Neural cell (in vitro differentiated cells): ENCODE measurements around the gene PRKG1. TPM values are rescaled to one million over a fixed set of nuclear protein-coding genes. Genes with fewer than 3 reads are reported as not detected.

Source experiments
- H2AFZ ChIP-seq: fragments of 200-600, 300-800 bp; sonication (generic), shearing (Covaris generic); 2 replicates; pipeline ENCODE4 v1.6.0; 2014; ENCODE audit warnings: low read depth, mild to moderate bottlenecking, antibody characterized with exemption, low read length, moderate library complexity
- H3F3A ChIP-seq: fragments of 200-600 bp; shearing (Covaris generic); 2 replicates; pipeline ENCODE4 v1.6.1; 2016; ENCODE audit warnings: mild to moderate bottlenecking, moderate library complexity, mixed read lengths, antibody characterized with exemption, low read length; ENCODE audit not compliant: insufficient read depth, poor library complexity, severe bottlenecking
- H3K27ac ChIP-seq: fragments of 200-600, 300-800 bp; sonication (generic), shearing (Covaris generic); 2 replicates; pipeline ENCODE4 v1.5.1; 2014; ENCODE audit warnings: mild to moderate bottlenecking, low read length, moderate library complexity
- H3K27me3 ChIP-seq: fragments of 300-800, 200-600 bp; sonication (generic), shearing (Covaris generic); 2 replicates; pipeline ENCODE4 v1.6.0; 2014; ENCODE audit warnings: mild to moderate bottlenecking, low read depth, low read length, moderate library complexity; ENCODE audit not compliant: insufficient read depth
- H3K36me3 ChIP-seq: fragments of 300-800, 200-600 bp; sonication (generic), shearing (Covaris generic); 2 replicates; pipeline ENCODE4 v1.5.1; 2014; ENCODE audit warnings: mild to moderate bottlenecking, antibody characterized with exemption, low read length, moderate library complexity; ENCODE audit not compliant: insufficient read depth
- H3K4me2 ChIP-seq: fragments of 300-800, 200-600 bp; sonication (generic), shearing (Covaris generic); 2 replicates; pipeline ENCODE4 v1.6.0; 2014; ENCODE audit warnings: mild to moderate bottlenecking, low read length
- H3K4me3 ChIP-seq: fragments of 300-800, 200-600 bp; sonication (generic), shearing (Covaris generic); 2 replicates; pipeline ENCODE4 v1.5.1; 2014; ENCODE audit warnings: mild to moderate bottlenecking, low read length, moderate library complexity
- H3K79me2 ChIP-seq: fragments of 200-600 bp; shearing (Covaris generic); replicated peaks from 2 replicates; pipeline ENCODE4 v1.6.0; 2014; ENCODE audit warnings: mild to moderate bottlenecking, low read length, moderate library complexity; ENCODE audit not compliant: insufficient read depth
- H3K9ac ChIP-seq: fragments of 300-800, 200-600 bp; sonication (generic), shearing (Covaris generic); 2 replicates; pipeline ENCODE4 v1.6.1; 2016; ENCODE audit warnings: mild to moderate bottlenecking, low read length, mixed read lengths
- H3K9me2 ChIP-seq: fragments of 200-600 bp; shearing (Covaris generic); 2 replicates; pipeline ENCODE4 v1.6.1; 2016; ENCODE audit warnings: mild to moderate bottlenecking, low read length, mixed read lengths; ENCODE audit not compliant: insufficient read depth
- H3K9me3 ChIP-seq: fragments of 200-600, 300-800 bp; sonication (generic), shearing (Covaris generic); 2 replicates; pipeline ENCODE4 v1.6.1; 2016; ENCODE audit warnings: mild to moderate bottlenecking, mixed run types, low read length, moderate library complexity, mixed read lengths
- H4K20me1 ChIP-seq: fragments of 200-600 bp; shearing (Covaris generic); 2 replicates; pipeline ENCODE4 v1.6.1; 2016; ENCODE audit warnings: mild to moderate bottlenecking, mixed run types; ENCODE audit not compliant: insufficient read depth
- EP300 ChIP-seq: fragments of 450-650 bp; conservative IDR thresholded peaks from 2 replicates; pipeline ENCODE4 v1.6.1; 2014; ENCODE audit warnings: antibody characterized with exemption, mild to moderate bottlenecking, moderate library complexity; ENCODE audit not compliant: poor library complexity, severe bottlenecking
- EZH2 ChIP-seq: fragments of 200-600, 300-800 bp; shearing (Covaris generic), sonication (generic); IDR thresholded peaks from 2 replicates; pipeline ENCODE4 v1.6.1; 2014; ENCODE audit warnings: antibody characterized with exemption, low read length, borderline replicate concordance, mild to moderate bottlenecking; ENCODE audit not compliant: insufficient read depth, poor library complexity, severe bottlenecking
- MXI1 ChIP-seq: fragments of 450-650 bp; conservative IDR thresholded peaks from 2 replicates; pipeline ENCODE4 v1.6.1; 2014; ENCODE audit warnings: antibody characterized with exemption, mild to moderate bottlenecking; ENCODE audit not compliant: poor library complexity, severe bottlenecking
- POLR2AphosphoS5 ChIP-seq: IDR thresholded peaks from 2 replicates; pipeline ENCODE4 v1.6.1; 2012
- RAD21 ChIP-seq: fragments of 450-650 bp; conservative IDR thresholded peaks from 2 replicates; pipeline ENCODE4 v1.6.1; 2014; ENCODE audit warnings: antibody characterized with exemption, mild to moderate bottlenecking, moderate library complexity
- SMC3 ChIP-seq: fragments of 450-650 bp; conservative IDR thresholded peaks from 2 replicates; pipeline ENCODE4 v1.6.1; 2014; ENCODE audit warnings: antibody characterized with exemption, mild to moderate bottlenecking, moderate library complexity; ENCODE audit not compliant: poor library complexity
- TAF1 ChIP-seq: IDR thresholded peaks from 2 replicates; pipeline ENCODE4 v1.6.1; 2012; ENCODE audit warnings: low read depth
- polyA plus RNA-seq: library from polyadenylated mRNA; depleted of rRNA; stranded (reverse); fragments of >200 nt; gene quantifications from 2 replicates; pipeline ENCODE4 v1.2.3, GENCODE V29; 2014
- TF ChIP-seq, protein P1 (sequence below): fragments of 450-650 bp; IDR thresholded peaks from 2 replicates; pipeline ENCODE4 v1.5.1; 2014; ENCODE audit warnings: antibody characterized with exemption, mild to moderate bottlenecking, moderate library complexity; ENCODE audit not compliant: poor library complexity, severe bottlenecking
- TF ChIP-seq, protein P2 (sequence below): IDR thresholded peaks from 2 replicates; pipeline ENCODE4 v1.6.1; 2012; ENCODE audit warnings: borderline replicate concordance

The PRKG1 gene
- polyA plus RNA-seq, 1 donor from 2014 or later = 2.2 TPM

DNA sequence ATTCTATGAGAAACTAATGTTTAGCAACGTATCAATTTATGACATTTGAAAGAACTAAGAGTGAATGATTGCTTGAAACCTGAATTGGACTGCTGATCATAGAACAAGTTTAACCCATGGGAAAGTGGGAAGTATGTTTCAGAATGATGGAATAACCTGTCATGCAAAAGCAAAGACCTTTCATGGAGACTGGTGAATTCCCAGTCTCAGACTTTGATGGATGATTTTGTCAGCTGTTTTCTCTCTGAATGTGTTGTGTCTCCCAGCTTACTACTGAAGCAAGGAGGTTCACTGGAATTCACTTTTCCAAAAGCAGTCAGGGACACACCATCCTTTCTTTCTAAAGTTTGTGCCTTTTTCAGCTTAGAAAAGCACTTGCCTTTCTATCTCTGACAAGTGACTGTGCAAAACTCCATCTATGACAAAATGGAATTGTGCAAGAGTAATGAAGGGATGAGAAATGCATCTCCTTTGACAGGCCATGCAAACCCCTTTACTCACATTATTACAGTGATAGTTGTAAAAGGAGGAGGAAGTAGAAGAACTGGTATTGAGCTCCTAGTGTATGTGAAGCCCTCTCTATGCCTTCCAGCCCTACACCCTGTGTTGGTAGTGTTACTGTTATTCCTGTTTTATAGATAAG lies 176.1 kb downstream of the PRKG1 start:
- Histone ChIP-seq H3K9me3 (no peaks in the 10 kb centered on the region), H3K36me3 (no peaks in the 10 kb centered on the region), H3K9me2 (no peaks in the 10 kb centered on the region), H2AFZ (no peak overlapping the region), H4K20me1 (no peaks in the 10 kb centered on the region), H3F3A (no peaks in the 10 kb centered on the region), H3K27ac (peak overlapping the region; percentile 21), H3K4me2 (peak overlapping the region; percentile 6), H3K4me3 (no peak overlapping the region), H3K27me3 (no peaks in the 10 kb centered on the region), H3K79me2 (no peaks in the 10 kb centered on the region), H3K9ac (no peak overlapping the region)
- TF ChIP-seq RAD21 (no peak), TAF1 (no peak), EZH2 (no peak), EP300 (peak; percentile 94), POLR2AphosphoS5 (peak; percentile 60), SMC3 (no peak), MXI1 (no peak)
- TF ChIP-seq, protein P1, sequence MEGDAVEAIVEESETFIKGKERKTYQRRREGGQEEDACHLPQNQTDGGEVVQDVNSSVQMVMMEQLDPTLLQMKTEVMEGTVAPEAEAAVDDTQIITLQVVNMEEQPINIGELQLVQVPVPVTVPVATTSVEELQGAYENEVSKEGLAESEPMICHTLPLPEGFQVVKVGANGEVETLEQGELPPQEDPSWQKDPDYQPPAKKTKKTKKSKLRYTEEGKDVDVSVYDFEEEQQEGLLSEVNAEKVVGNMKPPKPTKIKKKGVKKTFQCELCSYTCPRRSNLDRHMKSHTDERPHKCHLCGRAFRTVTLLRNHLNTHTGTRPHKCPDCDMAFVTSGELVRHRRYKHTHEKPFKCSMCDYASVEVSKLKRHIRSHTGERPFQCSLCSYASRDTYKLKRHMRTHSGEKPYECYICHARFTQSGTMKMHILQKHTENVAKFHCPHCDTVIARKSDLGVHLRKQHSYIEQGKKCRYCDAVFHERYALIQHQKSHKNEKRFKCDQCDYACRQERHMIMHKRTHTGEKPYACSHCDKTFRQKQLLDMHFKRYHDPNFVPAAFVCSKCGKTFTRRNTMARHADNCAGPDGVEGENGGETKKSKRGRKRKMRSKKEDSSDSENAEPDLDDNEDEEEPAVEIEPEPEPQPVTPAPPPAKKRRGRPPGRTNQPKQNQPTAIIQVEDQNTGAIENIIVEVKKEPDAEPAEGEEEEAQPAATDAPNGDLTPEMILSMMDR = no peak
- TF ChIP-seq, protein P2, sequence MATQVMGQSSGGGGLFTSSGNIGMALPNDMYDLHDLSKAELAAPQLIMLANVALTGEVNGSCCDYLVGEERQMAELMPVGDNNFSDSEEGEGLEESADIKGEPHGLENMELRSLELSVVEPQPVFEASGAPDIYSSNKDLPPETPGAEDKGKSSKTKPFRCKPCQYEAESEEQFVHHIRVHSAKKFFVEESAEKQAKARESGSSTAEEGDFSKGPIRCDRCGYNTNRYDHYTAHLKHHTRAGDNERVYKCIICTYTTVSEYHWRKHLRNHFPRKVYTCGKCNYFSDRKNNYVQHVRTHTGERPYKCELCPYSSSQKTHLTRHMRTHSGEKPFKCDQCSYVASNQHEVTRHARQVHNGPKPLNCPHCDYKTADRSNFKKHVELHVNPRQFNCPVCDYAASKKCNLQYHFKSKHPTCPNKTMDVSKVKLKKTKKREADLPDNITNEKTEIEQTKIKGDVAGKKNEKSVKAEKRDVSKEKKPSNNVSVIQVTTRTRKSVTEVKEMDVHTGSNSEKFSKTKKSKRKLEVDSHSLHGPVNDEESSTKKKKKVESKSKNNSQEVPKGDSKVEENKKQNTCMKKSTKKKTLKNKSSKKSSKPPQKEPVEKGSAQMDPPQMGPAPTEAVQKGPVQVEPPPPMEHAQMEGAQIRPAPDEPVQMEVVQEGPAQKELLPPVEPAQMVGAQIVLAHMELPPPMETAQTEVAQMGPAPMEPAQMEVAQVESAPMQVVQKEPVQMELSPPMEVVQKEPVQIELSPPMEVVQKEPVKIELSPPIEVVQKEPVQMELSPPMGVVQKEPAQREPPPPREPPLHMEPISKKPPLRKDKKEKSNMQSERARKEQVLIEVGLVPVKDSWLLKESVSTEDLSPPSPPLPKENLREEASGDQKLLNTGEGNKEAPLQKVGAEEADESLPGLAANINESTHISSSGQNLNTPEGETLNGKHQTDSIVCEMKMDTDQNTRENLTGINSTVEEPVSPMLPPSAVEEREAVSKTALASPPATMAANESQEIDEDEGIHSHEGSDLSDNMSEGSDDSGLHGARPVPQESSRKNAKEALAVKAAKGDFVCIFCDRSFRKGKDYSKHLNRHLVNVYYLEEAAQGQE = peak; percentile 99

DNA sequence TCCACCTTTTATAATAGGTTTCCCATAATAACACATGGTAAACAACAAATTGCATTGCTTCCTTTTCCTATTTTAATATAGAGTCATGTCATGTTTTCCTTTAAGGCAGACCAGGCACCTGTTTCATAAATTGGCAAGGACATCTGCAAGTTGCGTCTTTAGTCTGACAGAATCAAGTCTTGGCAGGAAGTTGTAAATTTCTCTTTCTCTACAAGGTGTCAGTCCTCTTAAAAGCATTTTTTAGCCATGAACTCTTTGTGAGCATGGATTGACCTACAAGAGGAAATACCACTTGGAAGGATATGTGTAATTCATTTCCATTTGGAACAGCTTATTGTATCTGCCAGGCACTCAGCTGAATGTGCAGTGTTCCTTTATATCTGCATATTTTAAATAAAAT lies 176.8 kb downstream of the PRKG1 start:
- no peak overlapping the region for H3K27ac ChIP-seq
- TF ChIP-seq, protein P2 = no peak
- H4K20me1 ChIP-seq = no peaks in the 10 kb centered on the region
- H3K4me3 ChIP-seq = no peak overlapping the region
- no peak overlapping the region for H3K9ac ChIP-seq
- H3F3A ChIP-seq = no peaks in the 10 kb centered on the region
- no peaks in the 10 kb centered on the region for H3K36me3 ChIP-seq
- H2AFZ ChIP-seq = no peak overlapping the region
- H3K4me2 ChIP-seq = no peak overlapping the region
- H3K79me2 ChIP-seq = no peaks in the 10 kb centered on the region
- no peaks in the 10 kb centered on the region for H3K9me3 ChIP-seq
- no peaks in the 10 kb centered on the region for H3K9me2 ChIP-seq
- H3K27me3 ChIP-seq = no peaks in the 10 kb centered on the region
